Measurements from ENCODE around the gene CANT1.
"Not testable (repeated sequence)": the region's sequence is repeated elsewhere in the genome, so short reads cannot be mapped to it uniquely, and the experiment has no call there.

CANT1 gene

GRCh38 chr17:78956254-78956653, 53.3 kb downstream of the CANT1 start:
- Histone ChIP-seq H3K4me1 (ENCODE audit: control insufficient read depth, insufficient read depth, low read length) (no peaks in the 10 kb centered on the region), H3K9ac (ENCODE audit: low read length) (no peak overlapping the region), H3K27me3 (ENCODE audit: control insufficient read depth, insufficient read depth, low read length) (no peaks in the 10 kb centered on the region), H3K27ac (ENCODE audit: low read depth, low read length) (no peak overlapping the region), H3K4me3 (ENCODE audit: low read length) (no peak overlapping the region), H3K36me3 (ENCODE audit: control insufficient read depth, insufficient read depth, low read length) (no peaks in the 10 kb centered on the region)

GRCh38 chr17:78954684-78955083, 54.9 kb downstream of the CANT1 start:
- Histone ChIP-seq H3K9ac (ENCODE audit: low read length) (no peak overlapping the region), H3K36me3 (ENCODE audit: control insufficient read depth, insufficient read depth, low read length) (no peaks in the 10 kb centered on the region), H3K27me3 (ENCODE audit: control insufficient read depth, insufficient read depth, low read length) (no peaks in the 10 kb centered on the region), H3K4me1 (ENCODE audit: control insufficient read depth, insufficient read depth, low read length) (no peaks in the 10 kb centered on the region), H3K4me3 (ENCODE audit: low read length) (no peak overlapping the region), H3K27ac (ENCODE audit: low read depth, low read length) (no peak overlapping the region)

- no peak overlapping the region for H3K9ac ChIP-seq (ENCODE audit: low read length)
- H3K4me1 ChIP-seq (ENCODE audit: control insufficient read depth, insufficient read depth, low read length), result no peaks in the 10 kb centered on the region
- H3K4me3 ChIP-seq (ENCODE audit: low read length), result no peak overlapping the region
- no peak overlapping the region for H3K27ac ChIP-seq (ENCODE audit: low read depth, low read length)
- no peaks in the 10 kb centered on the region for H3K36me3 ChIP-seq (ENCODE audit: control insufficient read depth, insufficient read depth, low read length)
- no peaks in the 10 kb centered on the region for H3K27me3 ChIP-seq (ENCODE audit: control insufficient read depth, insufficient read depth, low read length)
These were observed 55.9 kb downstream of the CANT1 start for GRCh38 chr17:78953356-78954350.

DNA sequence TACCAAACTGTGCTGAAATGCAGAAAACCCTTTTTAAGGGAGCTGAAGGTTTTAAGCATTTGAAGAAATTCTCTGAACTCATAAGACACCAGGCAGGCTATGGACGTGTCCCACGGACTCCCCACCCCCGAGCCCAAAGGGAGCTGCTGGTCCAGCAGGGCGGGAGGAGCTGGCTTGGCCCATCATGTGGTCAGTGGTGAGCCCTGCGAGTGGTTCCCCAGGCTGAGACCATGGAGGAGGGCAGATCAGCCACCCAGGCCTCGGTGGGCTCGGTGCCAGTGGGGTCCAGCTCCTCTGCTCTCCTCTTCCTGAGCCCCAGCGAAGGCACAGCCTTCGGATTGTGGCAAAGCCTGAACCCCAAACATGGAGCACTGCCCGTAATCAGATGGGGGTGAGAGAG, 56.9 kb downstream of the CANT1 start:
- no peak overlapping the region for H3K4me3 ChIP-seq (ENCODE audit: low read length)
- no peak overlapping the region for H3K27ac ChIP-seq (ENCODE audit: low read depth, low read length)
- H3K36me3 ChIP-seq (ENCODE audit: control insufficient read depth, insufficient read depth, low read length), result no peaks in the 10 kb centered on the region
- H3K4me1 ChIP-seq (ENCODE audit: control insufficient read depth, insufficient read depth, low read length), result no peaks in the 10 kb centered on the region
- no peaks in the 10 kb centered on the region for H3K27me3 ChIP-seq (ENCODE audit: control insufficient read depth, insufficient read depth, low read length)
- H3K9ac ChIP-seq (ENCODE audit: low read length), result no peak overlapping the region

- H3K4me3 ChIP-seq (ENCODE audit: low read length), result no peak overlapping the region
- no peak overlapping the region for H3K9ac ChIP-seq (ENCODE audit: low read length)
- H3K27me3 ChIP-seq (ENCODE audit: control insufficient read depth, insufficient read depth, low read length), result no peaks in the 10 kb centered on the region
- peak overlapping the region; percentile 38 for H3K27ac ChIP-seq (ENCODE audit: low read depth, low read length)
- no peaks in the 10 kb centered on the region for H3K36me3 ChIP-seq (ENCODE audit: control insufficient read depth, insufficient read depth, low read length)
- H3K4me1 ChIP-seq (ENCODE audit: control insufficient read depth, insufficient read depth, low read length), result no peaks in the 10 kb centered on the region
These were observed 57.5 kb downstream of the CANT1 start for GRCh38 chr17:78951967-78952551.

- Histone ChIP-seq H3K27me3 (ENCODE audit: control insufficient read depth, insufficient read depth, low read length) (no peaks in the 10 kb centered on the region), H3K4me1 (ENCODE audit: control insufficient read depth, insufficient read depth, low read length) (no peaks in the 10 kb centered on the region), H3K4me3 (ENCODE audit: low read length) (no peak overlapping the region), H3K9ac (ENCODE audit: low read length) (no peak overlapping the region), H3K36me3 (ENCODE audit: control insufficient read depth, insufficient read depth, low read length) (no peaks in the 10 kb centered on the region), H3K27ac (ENCODE audit: low read depth, low read length) (no peak overlapping the region)
These were observed 58.7 kb downstream of the CANT1 start for GRCh38 chr17:78950870-78951269.

GRCh38 chr17:78947235-78948149, 62.1 kb downstream of the CANT1 start:
- H3K4me3 ChIP-seq (ENCODE audit: low read length), result no peak overlapping the region
- no peaks in the 10 kb centered on the region for H3K27me3 ChIP-seq (ENCODE audit: control insufficient read depth, insufficient read depth, low read length)
- no peak overlapping the region for H3K27ac ChIP-seq (ENCODE audit: low read depth, low read length)
- H3K4me1 ChIP-seq (ENCODE audit: control insufficient read depth, insufficient read depth, low read length), result no peaks in the 10 kb centered on the region
- H3K36me3 ChIP-seq (ENCODE audit: control insufficient read depth, insufficient read depth, low read length), result no peaks in the 10 kb centered on the region
- H3K9ac ChIP-seq (ENCODE audit: low read length), result no peak overlapping the region

DNA sequence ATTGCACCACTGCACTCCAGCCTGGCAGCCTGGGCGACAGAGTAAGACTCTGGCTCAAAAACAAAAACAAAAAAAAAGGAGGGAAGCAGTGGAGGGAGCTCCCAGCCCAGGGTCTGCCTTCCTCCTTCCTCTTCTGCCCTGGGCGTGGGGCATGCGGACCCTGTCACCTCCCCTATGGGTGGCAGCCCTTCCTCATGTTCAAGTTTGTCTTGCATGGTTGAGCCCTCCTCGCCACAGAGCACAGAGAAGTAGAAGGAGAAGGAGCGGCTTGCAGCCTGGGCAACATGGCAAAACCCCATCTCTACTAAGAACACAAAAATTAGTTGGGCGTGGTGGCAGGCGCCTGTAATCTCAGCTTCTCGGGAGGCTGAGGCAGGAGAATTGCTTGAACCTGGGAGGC, 62.9 kb downstream of the CANT1 start:
- Histone ChIP-seq H3K9ac (ENCODE audit: low read length) (no peak overlapping the region), H3K4me1 (ENCODE audit: control insufficient read depth, insufficient read depth, low read length) (no peaks in the 10 kb centered on the region), H3K4me3 (ENCODE audit: low read length) (no peak overlapping the region), H3K36me3 (ENCODE audit: control insufficient read depth, insufficient read depth, low read length) (no peaks in the 10 kb centered on the region), H3K27ac (ENCODE audit: low read depth, low read length) (no peak overlapping the region), H3K27me3 (ENCODE audit: control insufficient read depth, insufficient read depth, low read length) (no peaks in the 10 kb centered on the region)

DNA sequence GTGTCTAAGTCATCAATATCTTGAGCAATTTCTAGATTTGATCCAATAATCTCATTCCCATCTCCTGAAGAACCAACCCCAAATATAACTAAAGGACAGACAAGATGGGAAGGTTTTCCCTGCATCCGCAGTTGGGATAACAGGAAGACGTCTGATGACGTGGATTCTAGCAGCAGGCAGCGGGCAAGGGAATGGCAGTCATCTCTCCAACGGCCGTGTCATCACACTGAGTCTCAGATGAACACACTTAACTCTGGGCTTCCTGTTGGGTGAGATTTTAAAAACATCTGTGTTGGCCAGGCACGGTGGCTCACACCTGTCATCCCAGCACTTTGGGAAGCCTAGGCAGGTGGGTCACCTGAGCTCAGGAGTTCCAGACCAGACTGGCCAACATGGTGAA, 63.4 kb downstream of the CANT1 start:
- H3K4me3 ChIP-seq (ENCODE audit: low read length), result no peak overlapping the region
- H3K4me1 ChIP-seq (ENCODE audit: control insufficient read depth, insufficient read depth, low read length), result no peaks in the 10 kb centered on the region
- no peak overlapping the region for H3K27ac ChIP-seq (ENCODE audit: low read depth, low read length)
- H3K36me3 ChIP-seq (ENCODE audit: control insufficient read depth, insufficient read depth, low read length), result no peaks in the 10 kb centered on the region
- no peaks in the 10 kb centered on the region for H3K27me3 ChIP-seq (ENCODE audit: control insufficient read depth, insufficient read depth, low read length)
- no peak overlapping the region for H3K9ac ChIP-seq (ENCODE audit: low read length)

GRCh38 chr17:78945455-78945854, 64.1 kb downstream of the CANT1 start:
- not testable (repeated sequence) for H3K36me3 ChIP-seq (ENCODE audit: control insufficient read depth, insufficient read depth, low read length); H3K9ac ChIP-seq (ENCODE audit: low read length); H3K27me3 ChIP-seq (ENCODE audit: control insufficient read depth, insufficient read depth, low read length); H3K4me3 ChIP-seq (ENCODE audit: low read length); H3K4me1 ChIP-seq (ENCODE audit: control insufficient read depth, insufficient read depth, low read length); H3K27ac ChIP-seq (ENCODE audit: low read depth, low read length)

DNA sequence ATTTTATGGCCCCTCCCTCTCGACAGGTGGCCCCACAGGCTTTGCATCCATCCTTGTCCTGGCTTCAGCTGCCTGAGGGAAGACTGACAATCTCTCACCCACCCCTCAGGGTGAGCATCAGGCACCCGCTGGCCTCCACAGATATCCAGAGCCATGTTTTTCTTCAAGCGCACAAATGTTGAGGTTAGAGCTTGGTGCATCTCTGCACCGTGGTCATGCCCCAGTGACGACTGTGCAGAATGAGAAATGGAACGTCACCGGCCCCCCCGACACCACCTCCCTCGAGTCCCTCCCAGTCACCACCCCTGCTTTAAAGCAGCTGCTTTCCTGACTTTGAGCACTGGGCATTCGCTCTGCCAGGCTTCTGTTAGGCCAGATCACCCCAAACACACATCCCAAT, 64.6 kb downstream of the CANT1 start:
- H3K36me3 ChIP-seq (ENCODE audit: control insufficient read depth, insufficient read depth, low read length), result no peaks in the 10 kb centered on the region
- no peak overlapping the region for H3K4me3 ChIP-seq (ENCODE audit: low read length)
- no peaks in the 10 kb centered on the region for H3K27me3 ChIP-seq (ENCODE audit: control insufficient read depth, insufficient read depth, low read length)
- no peaks in the 10 kb centered on the region for H3K4me1 ChIP-seq (ENCODE audit: control insufficient read depth, insufficient read depth, low read length)
- H3K9ac ChIP-seq (ENCODE audit: low read length), result no peak overlapping the region
- no peak overlapping the region for H3K27ac ChIP-seq (ENCODE audit: low read depth, low read length)

GRCh38 chr17:78944026-78944425, 65.5 kb downstream of the CANT1 start:
- H3K27ac ChIP-seq (ENCODE audit: low read depth, low read length), result no peak overlapping the region
- no peaks in the 10 kb centered on the region for H3K36me3 ChIP-seq (ENCODE audit: control insufficient read depth, insufficient read depth, low read length)
- H3K9ac ChIP-seq (ENCODE audit: low read length), result no peak overlapping the region
- H3K27me3 ChIP-seq (ENCODE audit: control insufficient read depth, insufficient read depth, low read length), result no peaks in the 10 kb centered on the region
- H3K4me3 ChIP-seq (ENCODE audit: low read length), result no peak overlapping the region
- H3K4me1 ChIP-seq (ENCODE audit: control insufficient read depth, insufficient read depth, low read length), result no peaks in the 10 kb centered on the region

Measured in rectal smooth muscle tissue (tissue), 1 donor.